ENCODE results near the gene F10.

F10 gene

GRCh38 chr13:113139577-113139976 lies 17.0 kb downstream of the F10 start:
- DNase-seq = no peak

GRCh38 chr13:113140677-113141600 lies 18.3 kb downstream of the F10 start:
- DNase-seq = no peak

DNA sequence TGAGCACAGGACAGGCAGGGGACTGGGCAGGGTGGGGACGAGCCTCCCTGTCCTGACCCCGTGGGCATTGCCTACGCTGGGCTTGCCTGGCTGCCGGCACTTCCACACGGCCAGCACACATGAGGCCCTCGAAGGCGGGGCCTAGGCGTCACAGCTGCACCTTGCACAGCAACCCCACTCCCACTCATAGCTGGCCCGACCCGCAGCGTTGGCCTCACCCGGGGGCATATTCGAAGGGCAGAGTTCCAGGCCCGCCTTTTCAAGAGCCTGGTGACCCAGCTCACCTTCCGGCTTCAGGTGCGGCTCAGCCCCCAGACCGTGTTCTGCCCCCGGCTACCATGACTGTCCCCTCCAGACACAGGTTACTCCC lies 19.0 kb downstream of the F10 start:
- no peak for DNase-seq

DNA sequence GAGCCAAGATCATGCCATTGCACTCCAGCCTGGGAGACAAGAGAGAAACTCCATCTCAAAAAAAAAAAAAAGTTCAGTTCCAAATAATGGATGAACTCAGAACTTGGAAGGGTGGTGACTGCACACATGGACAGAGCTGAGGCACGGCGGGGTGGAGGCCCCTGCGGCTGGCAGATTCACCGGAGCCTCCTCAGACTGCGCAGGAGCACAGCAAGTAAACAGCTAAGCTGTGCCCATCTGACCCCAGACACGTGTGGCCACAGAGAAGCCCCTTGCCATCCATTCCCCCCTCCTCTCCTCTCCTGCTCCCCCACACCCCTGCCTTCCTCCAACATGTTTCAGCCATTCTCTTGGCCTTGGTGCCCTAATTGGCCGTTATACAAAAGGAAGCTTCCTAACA lies 20.3 kb downstream of the F10 start:
- no peak for DNase-seq

DNA sequence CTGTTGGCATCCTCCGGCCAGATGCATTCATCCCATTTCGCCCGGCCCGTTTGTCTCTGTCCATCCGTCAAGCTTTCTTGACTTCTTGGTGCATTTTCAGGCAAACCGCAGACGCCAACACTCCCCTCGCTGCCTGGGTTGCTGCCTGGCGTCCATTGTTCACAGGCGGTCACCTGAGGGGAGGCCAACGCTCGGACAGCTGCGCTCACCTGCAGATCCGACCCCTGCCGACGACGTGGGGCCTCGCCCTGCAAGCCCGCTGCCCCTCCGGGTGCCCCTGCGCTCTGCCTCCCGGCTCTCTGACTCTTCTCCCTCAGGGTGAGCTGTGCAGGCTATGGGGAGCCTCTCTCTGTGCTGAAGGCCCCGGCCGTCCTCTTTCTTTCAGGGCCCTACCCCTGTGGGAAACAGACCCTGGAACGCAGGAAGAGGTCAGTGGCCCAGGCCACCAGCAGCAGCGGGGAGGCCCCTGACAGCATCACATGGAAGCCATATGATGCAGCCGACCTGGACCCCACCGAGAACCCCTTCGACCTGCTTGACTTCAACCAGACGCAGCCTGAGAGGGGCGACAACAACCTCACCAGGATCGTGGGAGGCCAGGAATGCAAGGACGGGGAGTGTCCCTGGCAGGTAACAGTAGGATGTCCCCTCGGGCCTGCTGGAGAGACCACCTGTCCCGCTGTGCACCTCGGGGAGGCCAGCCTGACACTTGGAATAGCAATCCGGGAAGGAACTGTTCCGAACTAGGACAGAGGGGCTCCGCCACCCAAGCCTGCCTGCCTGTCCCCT lies 21.1 kb downstream of the F10 start:
- no peak for DNase-seq

DNA sequence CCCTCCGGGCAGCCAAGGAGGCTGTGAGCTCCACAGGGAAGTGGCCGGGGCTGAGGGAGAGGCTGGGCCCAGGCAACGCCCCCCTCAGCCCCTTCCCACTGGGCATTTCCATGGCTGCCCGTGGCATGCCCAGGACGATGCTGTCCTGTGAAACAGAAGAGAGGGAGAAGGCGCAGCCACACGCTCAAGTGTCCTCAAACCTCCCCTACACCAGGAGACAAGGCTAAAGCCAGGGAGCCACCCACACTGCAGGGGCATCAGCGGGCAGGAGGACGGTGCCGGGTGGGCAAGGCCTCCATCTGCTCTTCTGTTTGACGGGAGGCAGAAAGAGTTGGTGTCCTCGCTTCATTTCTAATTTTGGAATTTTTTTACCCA lies 21.6 kb downstream of the F10 start:
- DNase-seq = no peak

- no peak for DNase-seq
Measured at GRCh38 chr13:113145496-113145895, 22.9 kb downstream of the F10 start.

DNA sequence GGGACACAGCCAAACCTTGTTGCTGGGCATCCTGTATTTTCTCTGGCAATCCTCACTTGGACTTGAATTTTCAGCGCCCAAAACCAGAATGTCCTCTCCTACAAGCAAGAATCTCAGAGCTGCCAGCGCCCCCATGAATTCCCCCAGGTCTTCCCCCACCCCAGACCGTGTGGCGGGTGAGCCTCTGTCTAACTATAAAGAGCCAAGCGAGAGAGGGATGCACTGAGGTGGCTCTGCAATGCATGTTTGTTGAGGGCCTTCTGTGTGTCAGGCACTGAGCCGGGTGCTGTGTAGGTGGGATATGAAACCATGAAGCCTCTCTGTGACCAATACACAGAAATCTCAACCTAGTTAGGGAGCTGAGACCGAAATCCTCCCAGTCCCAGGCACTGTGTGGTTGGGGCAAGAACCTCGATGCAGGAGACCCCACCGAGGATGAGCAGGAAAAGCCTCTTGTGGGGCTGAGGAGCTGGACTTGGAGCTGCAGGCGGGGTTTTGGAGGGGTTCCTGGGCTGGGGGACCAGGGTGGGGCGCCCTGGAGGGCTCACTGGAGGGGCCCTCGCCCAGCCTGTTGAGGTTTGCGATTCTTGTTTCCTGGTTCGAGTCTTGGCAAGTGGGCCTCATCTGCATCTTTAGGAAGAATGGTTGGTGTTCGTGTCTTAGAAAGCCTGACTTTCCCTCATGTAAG lies 23.5 kb downstream of the F10 start:
- no peak for DNase-seq

DNA sequence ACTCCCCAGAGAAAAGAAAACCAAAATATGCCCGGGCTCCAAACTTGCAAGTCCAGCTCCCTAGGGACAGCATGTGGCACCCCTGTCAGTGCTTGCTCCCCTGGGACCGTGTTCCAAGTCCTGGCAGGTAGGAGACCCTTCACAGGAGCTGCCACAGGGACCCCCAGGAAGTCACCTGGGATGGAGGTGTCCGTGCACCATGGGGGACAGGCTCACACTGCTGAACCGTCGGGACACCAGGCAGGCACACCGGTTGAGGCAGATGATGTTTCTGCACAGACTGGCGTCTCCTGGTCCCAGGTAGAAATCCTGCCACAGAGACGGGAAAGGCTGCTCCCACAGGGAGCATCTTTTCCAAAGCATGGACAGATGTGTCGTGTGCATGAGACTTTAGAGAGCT lies 24.2 kb downstream of the F10 start:
- DNase-seq = no peak

GRCh38 chr13:113147206-113147605 lies 24.6 kb downstream of the F10 start:
- no peak for DNase-seq

DNA sequence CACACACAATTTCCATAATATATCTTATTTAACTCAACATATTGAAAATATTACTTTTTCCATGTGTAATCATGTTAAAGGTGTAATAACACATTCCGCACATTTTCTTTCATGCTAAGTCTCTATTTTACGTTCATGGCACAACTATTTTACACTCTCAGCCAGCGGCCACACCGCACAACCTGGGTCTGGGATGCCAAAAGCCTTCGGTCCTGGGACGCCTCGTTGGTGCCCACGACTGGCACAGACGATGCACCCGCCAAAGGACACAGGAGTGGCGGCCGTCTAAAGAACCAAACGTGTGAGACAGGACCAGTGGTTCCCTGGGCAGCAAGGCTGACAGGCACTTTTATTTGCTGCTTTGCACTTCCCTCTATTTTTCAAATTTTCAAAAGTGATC lies 25.8 kb downstream of the F10 start:
- DNase-seq = no peak

GRCh38 chr13:113148940-113149503 lies 26.4 kb downstream of the F10 start:
- no peak for DNase-seq

- no peak for DNase-seq
Measured at GRCh38 chr13:113149711-113150549, 27.3 kb downstream of the F10 start.

DNA sequence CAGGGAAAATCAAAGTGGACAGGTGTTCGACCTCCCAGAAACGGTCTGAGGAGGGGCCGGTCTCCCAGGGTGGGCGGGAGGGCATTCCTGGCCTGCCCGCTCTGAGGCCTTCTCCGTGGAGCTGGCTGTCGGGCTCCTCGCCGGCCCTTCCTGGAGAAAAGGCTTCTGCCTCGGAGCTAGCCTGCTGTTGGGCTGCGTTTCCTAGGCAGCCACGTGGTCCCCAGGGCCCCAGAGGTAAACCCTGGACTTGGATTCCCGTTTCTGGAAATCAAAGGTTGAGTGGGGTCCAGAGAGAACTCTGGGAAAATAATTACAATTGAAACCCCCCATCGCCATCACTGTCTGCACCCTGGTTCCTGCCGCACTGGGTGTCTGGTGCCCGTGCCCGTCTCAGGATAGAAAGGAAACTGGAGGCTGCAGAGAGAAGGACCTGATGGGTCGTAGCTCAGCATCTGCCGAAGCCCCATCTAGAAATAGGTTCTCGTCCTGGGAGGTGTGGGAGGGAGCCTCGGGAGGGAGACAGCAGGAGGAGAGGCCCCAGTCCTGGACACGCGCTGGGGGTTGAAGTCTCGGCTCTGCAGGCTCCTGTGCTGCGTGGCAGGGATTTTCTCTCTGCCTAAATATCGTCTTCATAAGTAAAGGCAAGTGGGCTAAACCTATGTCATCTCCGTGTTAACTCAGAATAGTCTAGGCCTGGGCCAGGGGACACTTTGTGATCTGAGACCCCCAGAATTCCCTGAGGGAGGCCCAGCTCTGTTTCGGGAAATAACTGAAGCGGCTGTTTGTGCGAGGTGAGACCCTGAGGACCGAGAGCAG lies 28.2 kb downstream of the F10 start:
- DNase-seq = no peak

GRCh38 chr13:113151745-113152690 lies 29.4 kb downstream of the F10 start:
- no peak for DNase-seq

DNA sequence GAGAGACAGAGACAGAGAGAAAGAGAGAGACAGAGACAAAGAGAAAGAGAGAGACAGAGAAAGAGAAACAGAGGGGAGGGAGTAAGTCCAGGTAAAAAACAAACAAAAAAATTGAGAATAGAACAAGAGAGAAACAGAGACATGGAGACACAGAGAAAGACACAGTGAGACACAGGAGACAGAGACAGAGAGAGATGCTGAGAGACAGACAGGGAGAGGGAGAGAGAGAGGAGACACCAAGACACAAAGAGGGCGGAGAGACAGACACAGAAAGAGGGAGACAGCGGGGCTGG lies 30.0 kb downstream of the F10 start:
- DNase-seq = no peak

DNA sequence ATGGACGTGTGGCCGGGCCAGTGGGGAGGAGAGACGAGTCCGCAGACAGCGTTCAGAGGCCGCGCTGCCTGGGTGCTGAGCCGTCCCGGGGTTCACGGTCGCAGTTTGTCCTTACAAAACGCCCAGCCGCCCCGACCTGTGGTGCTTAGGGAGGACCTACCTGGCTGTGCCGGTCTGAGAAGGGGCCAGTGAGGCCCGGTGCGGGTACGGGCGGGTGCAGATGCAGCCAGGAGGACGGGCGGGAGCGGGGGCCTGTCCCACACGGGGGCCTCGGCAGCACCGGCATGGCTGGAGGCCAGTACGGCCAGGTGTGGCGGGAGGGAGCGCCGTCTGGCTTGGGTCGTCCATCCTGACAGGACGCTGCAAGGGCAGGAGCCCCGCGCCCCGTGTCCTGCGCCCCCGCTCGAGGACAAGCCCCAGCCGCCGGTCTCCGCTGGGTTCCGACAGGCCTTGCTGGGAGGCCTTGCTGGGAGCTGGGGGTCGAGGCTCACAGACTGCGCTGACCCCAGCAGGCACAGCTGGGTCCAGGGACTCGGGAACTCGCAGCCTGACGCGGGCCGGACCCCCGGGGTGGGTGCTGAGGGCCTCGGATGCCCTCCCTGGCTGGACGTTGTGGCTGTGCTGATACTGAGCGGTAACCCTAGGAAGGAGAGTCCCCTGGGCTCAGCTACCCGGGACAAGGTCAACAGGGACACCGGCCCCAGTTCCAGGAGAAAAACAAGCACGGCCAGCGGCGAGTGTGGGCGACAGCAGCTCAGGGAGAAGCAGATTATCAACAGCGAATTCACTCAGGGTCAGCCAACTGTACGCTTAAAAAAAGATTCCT lies 30.6 kb downstream of the F10 start:
- no peak for DNase-seq

GRCh38 chr13:113153810-113154748 lies 31.5 kb downstream of the F10 start:
- no peak for DNase-seq

Measured in NK-92 treated with Interleukin-12 subunit alpha and Interleukin-12 subunit beta, amount 100 ng/mL, for 24 hours (cell line).